SK-N-SH (cell line): ENCODE data around the gene ZNF814. TPM values are rescaled to one million over a fixed set of nuclear protein-coding genes. Genes with fewer than 3 reads are reported as not detected.
A peak's percentile ranks its signal among the peaks of the same experiment; 100 is the strongest.
"Not testable (repeated sequence)": the region's sequence is repeated elsewhere in the genome, so short reads cannot be mapped to it uniquely, and the experiment has no call there.

ENCODE experiments used
- CTCF ChIA-PET: fragments of 300-600, 350-600 bp; formaldehyde crosslinking; extraction: SDS; loops from one replicate; lab custom pipeline; 2021; lab: Yijun Ruan, JAX
- POLR2A ChIA-PET: fragments of 350-600 bp; sonication (Branson Sonifier 250); formaldehyde crosslinking; extraction: SDS; loops from one replicate; lab custom pipeline; 2020; ENCODE audit warnings: antibody characterized with exemption, inconsistent platforms; lab: Yijun Ruan, JAX
- DNase-seq: peaks from one replicate; pipeline ENCODE4 v3.0.0; 2012
- H2AFZ ChIP-seq: fragments of 200-600 bp; sonication (generic); 2 replicates; pipeline ENCODE4 v1.8.1; 2016; ENCODE audit warnings: antibody characterized with exemption, mild to moderate bottlenecking, low read depth
- H3F3A ChIP-seq: fragments of 200-600 bp; sonication (generic); replicated peaks from 2 replicates; pipeline ENCODE3; 2016; ENCODE audit warnings: antibody characterized with exemption, mild to moderate bottlenecking; ENCODE audit not compliant: insufficient read depth
- H3K27ac ChIP-seq, 2 experiments: fragments of 200-500 bp in 1 of 2; fragments of 200-600 bp in 1 of 2; sonication (Bioruptor generic) in 1 of 2; sonication (generic), shearing (Covaris generic) in 1 of 2; 2 replicates each; pipeline versions ENCODE4 v1.5.1 to v1.6.1; 2014 to 2016; ENCODE audit warnings: low read depth in 2 of 2, inconsistent platforms in 1 of 2, low read length in 1 of 2, mild to moderate bottlenecking in 1 of 2, mixed read lengths in 1 of 2
- H3K27me3 ChIP-seq: fragments of 200-600 bp; sonication (generic), shearing (Covaris generic); 2 replicates; pipeline ENCODE4 v1.6.1; 2016; ENCODE audit warnings: mixed run types; ENCODE audit not compliant: insufficient read depth
- H3K36me3 ChIP-seq, 2 experiments: fragments of 200-500 bp in 1 of 2; fragments of 200-600 bp in 1 of 2; sonication (Bioruptor generic) in 1 of 2; sonication (generic) in 1 of 2; replicated peaks in 1 of 2; 2 replicates each; pipeline versions ENCODE3 to v1.5.1; 2014 to 2016; ENCODE audit warnings: low read length in 1 of 2, mild to moderate bottlenecking in 1 of 2; ENCODE audit not compliant: insufficient read depth in 2 of 2, control insufficient read depth in 1 of 2
- H3K4me1 ChIP-seq, 2 experiments: fragments of 200-500 bp in 1 of 2; fragments of 200-600 bp in 1 of 2; sonication (Bioruptor generic) in 1 of 2; sonication (generic), shearing (Covaris generic) in 1 of 2; 2 replicates each; pipeline versions ENCODE4 v1.5.1 to v1.6.1; 2014 to 2016; ENCODE audit warnings: low read depth in 1 of 2, low read length in 1 of 2, mixed run types in 1 of 2; ENCODE audit not compliant: insufficient read depth in 2 of 2, control insufficient read depth in 1 of 2
- H3K4me2 ChIP-seq: fragments of 200-600 bp; sonication (generic), shearing (Covaris generic); 2 replicates; pipeline ENCODE4 v1.6.1; 2017; ENCODE audit warnings: mixed run types
- H3K4me3 ChIP-seq, 2 experiments: fragments of 200-500 bp in 1 of 2; fragments of 200-600 bp in 1 of 2; sonication (Bioruptor generic) in 1 of 2; sonication (generic), shearing (Covaris generic) in 1 of 2; 2 replicates each; pipeline versions ENCODE4 v1.5.1 to v1.8.1; 2014 to 2016; ENCODE audit warnings: low read depth in 2 of 2, inconsistent platforms in 1 of 2, low read length in 1 of 2, mild to moderate bottlenecking in 1 of 2, mixed read lengths in 1 of 2, moderate library complexity in 1 of 2
- H3K79me2 ChIP-seq: fragments of 200-600 bp; sonication (generic); 2 replicates; pipeline ENCODE4 v1.8.1; 2017; ENCODE audit warnings: mild to moderate bottlenecking; ENCODE audit not compliant: insufficient read depth
- H3K9ac ChIP-seq: fragments of 200-600 bp; sonication (generic); 2 replicates; pipeline ENCODE4 v1.6.1; 2017; ENCODE audit warnings: mixed run types
- H3K9me2 ChIP-seq: fragments of 200-600 bp; sonication (generic); 2 replicates; pipeline ENCODE4 v1.6.1; 2017; ENCODE audit warnings: mixed run types
- H3K9me3 ChIP-seq: fragments of 200-600 bp; sonication (generic); 2 replicates; pipeline ENCODE4 v1.6.1; 2017; ENCODE audit warnings: mixed run types, mild to moderate bottlenecking, moderate library complexity
- H4K20me1 ChIP-seq: fragments of 200-600 bp; sonication (generic); 2 replicates; pipeline ENCODE4 v1.6.1; 2017; ENCODE audit warnings: mild to moderate bottlenecking, mixed run types; ENCODE audit not compliant: insufficient read depth
- MEF2A ChIP-seq: IDR thresholded peaks from 2 replicates; pipeline ENCODE4 v1.4.0; 2012; ENCODE audit warnings: low read depth, borderline replicate concordance
- SIN3A ChIP-seq: IDR thresholded peaks from 2 replicates; pipeline ENCODE4 v1.6.1; 2012; ENCODE audit warnings: low read depth, mild to moderate bottlenecking, low read length, moderate library complexity, borderline replicate concordance
- USF2 ChIP-seq: fragments of 150-350 bp; IDR thresholded peaks from 2 replicates; pipeline ENCODE4 v1.6.1; 2017; ENCODE audit warnings: antibody characterized with exemption, low read length, low read depth, borderline replicate concordance
- WGBS: methylation state at CpG from one replicate; pipeline ENCODE4 v1.1.6; 2017; ENCODE audit warnings: low lambda C conversion rate; 5-methylcytosine and 5-hydroxymethylcytosine counted together
- polyA plus RNA-seq, 3 experiments: library from polyadenylated mRNA; depleted of rRNA; stranded (reverse); fragments of >200 nt; gene quantifications; 2 replicates each; pipeline ENCODE4 v1.2.3, GENCODE V29; 2012
- TF ChIP-seq, protein P1 (sequence below): IDR thresholded peaks from 2 replicates; pipeline ENCODE4 v1.4.0; 2012; ENCODE audit warnings: low read depth
- TF ChIP-seq, protein P2 (sequence below): IDR thresholded peaks from 2 replicates; pipeline ENCODE4 v1.4.0; 2012; ENCODE audit warnings: low read depth, borderline replicate concordance
- TF ChIP-seq, protein P3 (sequence below): IDR thresholded peaks from 2 replicates; pipeline ENCODE4 v1.6.1; 2012; ENCODE audit warnings: mild to moderate bottlenecking, low read depth, low read length, moderate library complexity

The ZNF814 gene
- polyA plus RNA-seq, 1 of the 3 experiments (the other 2 are of a cell fraction), result 4.3 TPM

- H3K27ac ChIP-seq, H3K27me3 ChIP-seq, H3K4me3 ChIP-seq, DNase-seq, H3K9me3 ChIP-seq, H3K9me2 ChIP-seq, H3F3A ChIP-seq, H2AFZ ChIP-seq, H3K9ac ChIP-seq, H3K4me1 ChIP-seq, H4K20me1 ChIP-seq, H3K4me2 ChIP-seq, CTCF ChIA-PET: not testable (repeated sequence)
- Histone ChIP-seq H3K79me2 (peaks cover 69% of the 10 kb centered on the region), H3K36me3 (peaks cover 4 to 48% of the 10 kb centered on the region in 2 experiments)
- POLR2A ChIA-PET, result interaction anchor here (0.7 kb wide), 1 partner anchor 8 kb away, joined by 3 read pairs; no protein-coding TSS in a partner anchor
- 95% methylated on average over 2 of the region's 2 CpGs for WGBS
Observed at GRCh38 chr19:57854117-57854516, 34.7 kb downstream of the ZNF814 start.

DNA sequence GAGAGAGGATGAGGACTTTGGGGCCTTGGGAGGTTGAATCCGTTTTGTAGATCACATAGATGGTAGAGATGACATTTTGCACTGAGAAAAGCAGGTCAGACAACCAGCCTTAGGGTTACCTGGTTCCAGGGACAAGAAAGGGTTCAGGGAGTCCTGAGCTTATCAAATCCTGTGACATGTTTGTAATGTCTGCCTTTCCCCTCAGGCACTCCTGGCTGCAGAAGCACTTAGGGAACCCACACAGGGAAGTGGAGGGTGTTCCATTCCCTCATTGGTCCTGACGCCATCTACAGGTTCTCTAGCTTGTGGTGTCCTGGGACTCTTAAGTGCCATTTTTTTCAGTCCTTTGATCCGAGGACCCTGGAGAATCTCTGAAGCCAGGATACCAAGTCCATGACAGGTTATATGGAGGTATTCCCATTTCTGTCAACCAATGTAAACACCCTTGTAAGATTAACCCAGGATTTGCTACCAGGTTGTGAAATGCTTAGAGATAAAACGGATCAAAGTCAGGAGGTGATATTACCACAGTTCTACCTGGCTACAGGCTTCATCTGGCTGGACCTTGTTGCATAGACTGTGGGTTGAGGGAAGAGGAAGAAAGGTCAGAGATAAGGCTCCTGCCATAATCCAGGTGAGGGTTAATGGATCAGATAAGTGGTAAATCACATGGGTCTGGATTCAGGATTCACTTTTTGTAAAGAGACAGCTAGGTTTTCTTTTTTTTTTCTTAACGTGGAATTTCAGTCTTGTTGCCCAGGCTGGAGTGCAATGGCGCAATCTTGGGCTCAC is 36.8 kb downstream of the ZNF814 start:
- 83% methylated on average over 3 of the region's 6 CpGs for WGBS
- H3K9me2 ChIP-seq, H3K9ac ChIP-seq, H3K4me3 ChIP-seq, H3K27me3 ChIP-seq, CTCF ChIA-PET, H3K4me1 ChIP-seq, POLR2A ChIA-PET, H3K9me3 ChIP-seq, H4K20me1 ChIP-seq, H2AFZ ChIP-seq, DNase-seq, H3K27ac ChIP-seq: not testable (repeated sequence)
- 0 out of 2 replicates have a peak overlapping the region, but pooled peaks have one; percentile 98 for H3K4me2 ChIP-seq
- H3K36me3 ChIP-seq, result peaks cover under 1 to 39% of the 10 kb centered on the region in 2 experiments
- H3F3A ChIP-seq, result peaks cover 13% of the 10 kb centered on the region
- H3K79me2 ChIP-seq, result peaks cover 65% of the 10 kb centered on the region

- Histone ChIP-seq H3K4me3 (peak overlapping the region; percentile 79 to 94), H3K36me3 (peaks cover 0 to 35% of the 10 kb centered on the region in 2 experiments), H3K9ac (peak overlapping the region; percentile 96), H2AFZ (no peak overlapping the region), H3K9me3 (no peaks in the 10 kb centered on the region), H3K9me2 (no peaks in the 10 kb centered on the region), H3K4me2 (peak overlapping the region; percentile 98), H3K27ac (peak overlapping the region in 1 of 2 experiments; percentile 73; a peak in 2 of 4 replicates), H3F3A (peaks cover 13% of the 10 kb centered on the region), H3K27me3 (no peaks in the 10 kb centered on the region), H4K20me1 (0 out of 2 replicates have a peak, but pooled peaks cover 2% of the 10 kb centered on the region), H3K79me2 (peaks cover 66% of the 10 kb centered on the region), H3K4me1 (peaks cover 3 to 7% of the 10 kb centered on the region in 2 experiments; a peak in 2 of 4 replicates)
- 8% methylated on average over 11 of the region's 11 CpGs for WGBS
- TF ChIP-seq, protein P1, sequence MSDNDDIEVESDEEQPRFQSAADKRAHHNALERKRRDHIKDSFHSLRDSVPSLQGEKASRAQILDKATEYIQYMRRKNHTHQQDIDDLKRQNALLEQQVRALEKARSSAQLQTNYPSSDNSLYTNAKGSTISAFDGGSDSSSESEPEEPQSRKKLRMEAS, result 0 out of 2 replicates have a peak, but pooled peaks have one; percentile 26
- 0 out of 2 replicates have a peak, but pooled peaks have one; percentile 5 for TF ChIP-seq SIN3A
- TF ChIP-seq, protein P2, sequence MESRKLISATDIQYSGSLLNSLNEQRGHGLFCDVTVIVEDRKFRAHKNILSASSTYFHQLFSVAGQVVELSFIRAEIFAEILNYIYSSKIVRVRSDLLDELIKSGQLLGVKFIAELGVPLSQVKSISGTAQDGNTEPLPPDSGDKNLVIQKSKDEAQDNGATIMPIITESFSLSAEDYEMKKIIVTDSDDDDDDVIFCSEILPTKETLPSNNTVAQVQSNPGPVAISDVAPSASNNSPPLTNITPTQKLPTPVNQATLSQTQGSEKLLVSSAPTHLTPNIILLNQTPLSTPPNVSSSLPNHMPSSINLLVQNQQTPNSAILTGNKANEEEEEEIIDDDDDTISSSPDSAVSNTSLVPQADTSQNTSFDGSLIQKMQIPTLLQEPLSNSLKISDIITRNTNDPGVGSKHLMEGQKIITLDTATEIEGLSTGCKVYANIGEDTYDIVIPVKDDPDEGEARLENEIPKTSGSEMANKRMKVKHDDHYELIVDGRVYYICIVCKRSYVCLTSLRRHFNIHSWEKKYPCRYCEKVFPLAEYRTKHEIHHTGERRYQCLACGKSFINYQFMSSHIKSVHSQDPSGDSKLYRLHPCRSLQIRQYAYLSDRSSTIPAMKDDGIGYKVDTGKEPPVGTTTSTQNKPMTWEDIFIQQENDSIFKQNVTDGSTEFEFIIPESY, result no peak
- no peak for TF ChIP-seq MEF2A
- no peak for TF ChIP-seq USF2
- TF ChIP-seq, protein P3, sequence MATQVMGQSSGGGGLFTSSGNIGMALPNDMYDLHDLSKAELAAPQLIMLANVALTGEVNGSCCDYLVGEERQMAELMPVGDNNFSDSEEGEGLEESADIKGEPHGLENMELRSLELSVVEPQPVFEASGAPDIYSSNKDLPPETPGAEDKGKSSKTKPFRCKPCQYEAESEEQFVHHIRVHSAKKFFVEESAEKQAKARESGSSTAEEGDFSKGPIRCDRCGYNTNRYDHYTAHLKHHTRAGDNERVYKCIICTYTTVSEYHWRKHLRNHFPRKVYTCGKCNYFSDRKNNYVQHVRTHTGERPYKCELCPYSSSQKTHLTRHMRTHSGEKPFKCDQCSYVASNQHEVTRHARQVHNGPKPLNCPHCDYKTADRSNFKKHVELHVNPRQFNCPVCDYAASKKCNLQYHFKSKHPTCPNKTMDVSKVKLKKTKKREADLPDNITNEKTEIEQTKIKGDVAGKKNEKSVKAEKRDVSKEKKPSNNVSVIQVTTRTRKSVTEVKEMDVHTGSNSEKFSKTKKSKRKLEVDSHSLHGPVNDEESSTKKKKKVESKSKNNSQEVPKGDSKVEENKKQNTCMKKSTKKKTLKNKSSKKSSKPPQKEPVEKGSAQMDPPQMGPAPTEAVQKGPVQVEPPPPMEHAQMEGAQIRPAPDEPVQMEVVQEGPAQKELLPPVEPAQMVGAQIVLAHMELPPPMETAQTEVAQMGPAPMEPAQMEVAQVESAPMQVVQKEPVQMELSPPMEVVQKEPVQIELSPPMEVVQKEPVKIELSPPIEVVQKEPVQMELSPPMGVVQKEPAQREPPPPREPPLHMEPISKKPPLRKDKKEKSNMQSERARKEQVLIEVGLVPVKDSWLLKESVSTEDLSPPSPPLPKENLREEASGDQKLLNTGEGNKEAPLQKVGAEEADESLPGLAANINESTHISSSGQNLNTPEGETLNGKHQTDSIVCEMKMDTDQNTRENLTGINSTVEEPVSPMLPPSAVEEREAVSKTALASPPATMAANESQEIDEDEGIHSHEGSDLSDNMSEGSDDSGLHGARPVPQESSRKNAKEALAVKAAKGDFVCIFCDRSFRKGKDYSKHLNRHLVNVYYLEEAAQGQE, result no peak
- peak; percentile 32 for DNase-seq
- POLR2A ChIA-PET, result interaction anchor here (0.7 kb wide), 1 partner anchor 500 kb away, joined by 3 read pairs; no protein-coding TSS in a partner anchor
- CTCF ChIA-PET, result interaction anchor here (1.3 kb wide), 1 partner anchor 21 kb away, joined by 4 read pairs; the partner anchor contains the start of gene ZNF587B
Observed at GRCh38 chr19:57850553-57851017, 38.3 kb downstream of the ZNF814 start.
